ENCODE measurements around the gene IFT27. TPM values are rescaled to one million over a fixed set of nuclear protein-coding genes. Genes with fewer than 3 reads are reported as not detected.

Gene IFT27
- total and polyA plus RNA-seq, 2 experiments from 2014 or later = 28.5 to 63.5 TPM

- 0 out of 2 replicates have a peak, but pooled peaks have one; percentile 30 for TF ChIP-seq POLR2AphosphoS5 (IDR thresholded peaks at IDR 0.05; ENCODE audit: low read depth)
- no peak for TF ChIP-seq ZNF331 (CRISPR knock-in tag; IDR thresholded peaks at IDR 0.05; ENCODE audit: low read depth)
- no peak for TF ChIP-seq ETS1 (IDR thresholded peaks at IDR 0.05)
- TF ChIP-seq ZNF114 (CRISPR knock-in tag; IDR thresholded peaks at IDR 0.05) = no peak
- TF ChIP-seq CREB1 (CRISPR knock-in tag; IDR thresholded peaks at IDR 0.05; ENCODE audit: low read depth) = no peak
Observed at GRCh38 chr22:36816636-36817524, 41.0 kb upstream of the IFT27 start, which contains the start of gene PVALB (continued).

GRCh38 chr22:36816339-36816635 lies 40.4 kb upstream of the IFT27 start:
- H4K20me1 ChIP-seq (replicated peaks; ENCODE audit: insufficient read depth) = no peaks in the 10 kb centered on the region
- Mint-ChIP-seq H3K4me3 (peak overlapping the region; percentile 70), H3K9me3 (no peaks in the 10 kb centered on the region), H3K4me1 (peaks cover 29% of the 10 kb centered on the region), H3K27ac (no peak overlapping the region), H3K27me3 (ENCODE audit: insufficient read depth, low read depth, poor library complexity) (peaks cover 50% of the 10 kb centered on the region), H3K36me3 (ENCODE audit: low read depth) (no peaks in the 10 kb centered on the region)
- H3K4me3 ChIP-seq = peak overlapping the region; percentile 79
- no peaks in the 10 kb centered on the region for H3F3A ChIP-seq (replicated peaks; ENCODE audit: low read depth)
- no peaks in the 10 kb centered on the region for H3K9me2 ChIP-seq (ENCODE audit: insufficient read depth)
- no peaks in the 10 kb centered on the region for H3K79me2 ChIP-seq (replicated peaks; ENCODE audit: insufficient read depth)
- no peak overlapping the region for H3K27ac ChIP-seq (ENCODE audit: low read depth)
- peak overlapping the region; percentile 96 for H3K4me2 ChIP-seq
- no peaks in the 10 kb centered on the region for H3K36me3 ChIP-seq (ENCODE audit: insufficient read depth)
- DNase-seq (ENCODE audit: low spot score) = peak; percentile 68
- peak; percentile 58 for ATAC-seq
- TF ChIP-seq EZH2 (IDR thresholded peaks at IDR 0.05; ENCODE audit: low read depth, unreplicated experiment) (peak; percentile 62), POLR2AphosphoS5 (IDR thresholded peaks at IDR 0.05; ENCODE audit: low read depth) (no peak)
- H2AFZ ChIP-seq = peak overlapping the region; percentile 97
- peaks cover 6% of the 10 kb centered on the region; the same call in 1 of the 2 replicates for H3K4me1 ChIP-seq (ENCODE audit: insufficient read depth)
- H3K27me3 ChIP-seq (ENCODE audit: insufficient read depth) = peaks cover 44% of the 10 kb centered on the region

- H3K27me3 Mint-ChIP-seq (ENCODE audit: insufficient read depth, low read depth, poor library complexity) = peaks cover 44% of the 10 kb centered on the region
- H3K4me3 Mint-ChIP-seq = peak overlapping the region; percentile 70
- H3K9me3 Mint-ChIP-seq = no peaks in the 10 kb centered on the region
- peaks cover 6% of the 10 kb centered on the region; the same call in 1 of the 2 replicates for H3K4me1 ChIP-seq (ENCODE audit: insufficient read depth)
- H3K4me1 Mint-ChIP-seq = peaks cover 29% of the 10 kb centered on the region
- H3K27ac ChIP-seq (ENCODE audit: low read depth) = no peak overlapping the region
- no peak for ATAC-seq
- no peaks in the 10 kb centered on the region for H4K20me1 ChIP-seq (replicated peaks; ENCODE audit: insufficient read depth)
- peak overlapping the region; percentile 79 for H3K4me3 ChIP-seq
- H3K9me2 ChIP-seq (ENCODE audit: insufficient read depth) = no peaks in the 10 kb centered on the region
- no peak for DNase-seq (ENCODE audit: low spot score)
- H3K4me2 ChIP-seq = peak overlapping the region; percentile 96
- H3K27me3 ChIP-seq (ENCODE audit: insufficient read depth) = peaks cover 44% of the 10 kb centered on the region
- no peaks in the 10 kb centered on the region for H3K36me3 Mint-ChIP-seq (ENCODE audit: low read depth)
- H3K79me2 ChIP-seq (replicated peaks; ENCODE audit: insufficient read depth) = no peaks in the 10 kb centered on the region
- H3K36me3 ChIP-seq (ENCODE audit: insufficient read depth) = no peaks in the 10 kb centered on the region
- peak overlapping the region; percentile 97 for H2AFZ ChIP-seq
- no peaks in the 10 kb centered on the region for H3F3A ChIP-seq (replicated peaks; ENCODE audit: low read depth)
- TF ChIP-seq REST (IDR thresholded peaks at IDR 0.05; ENCODE audit: unreplicated experiment) (no peak), EZH2phosphoT487 (IDR thresholded peaks at IDR 0.05; ENCODE audit: unreplicated experiment) (no peak), ETS1 (IDR thresholded peaks at IDR 0.05) (no peak), ZNF114 (CRISPR knock-in tag; IDR thresholded peaks at IDR 0.05) (no peak)
- H3K27ac Mint-ChIP-seq = no peak overlapping the region
Observed at GRCh38 chr22:36815558-36816338, 39.8 kb upstream of the IFT27 start.

All from GM23338 (cell line).